NCI-H226 (cell line): ENCODE data around the gene CEP290.
"Not testable (repeated sequence)": the region's sequence is repeated elsewhere in the genome, so short reads cannot be mapped to it uniquely, and the experiment has no call there.

Source experiments
- DNase-seq: peaks from one replicate; pipeline ENCODE4 v3.0.0-alpha.2; 2015

The CEP290 gene

GRCh38 chr12:88036353-88036965 lies 105.4 kb downstream of the CEP290 start:
- no peak for DNase-seq

GRCh38 chr12:88035907-88036289 lies 106.0 kb downstream of the CEP290 start:
- DNase-seq, result no peak

- peak; percentile 92 for DNase-seq
Observed at GRCh38 chr12:88035271-88035906, 106.5 kb downstream of the CEP290 start.

GRCh38 chr12:88031161-88031560 lies 110.7 kb downstream of the CEP290 start:
- not testable (repeated sequence) for DNase-seq

GRCh38 chr12:88029093-88029665 lies 112.7 kb downstream of the CEP290 start, which contains the start of gene C12orf50:
TSS of gene C12orf50 (minus strand) at chr12:88029401. CDS start at chr12:88026962, 2,439 bp downstream.
- no peak for DNase-seq

- no peak for DNase-seq
Observed at GRCh38 chr12:88026196-88026595, 115.7 kb downstream of the CEP290 start.

- no peak for DNase-seq
Observed at GRCh38 chr12:88017964-88018363, 123.9 kb downstream of the CEP290 start.

- no peak for DNase-seq
Observed at GRCh38 chr12:88015825-88016224, 126.1 kb downstream of the CEP290 start.

- DNase-seq, result no peak
Observed at GRCh38 chr12:88011755-88012154, 130.1 kb downstream of the CEP290 start.

- DNase-seq, result no peak
Observed at GRCh38 chr12:88006351-88006750, 135.5 kb downstream of the CEP290 start.

GRCh38 chr12:88001327-88001726 lies 140.6 kb downstream of the CEP290 start:
- DNase-seq, result no peak
